BLaER1 treated with 17β-estradiol and CSF1 and Interleukin-3, amounts not matched to agents 10 nM and 100 nM (cell line): ENCODE measurements around the gene CCL1.
A peak's percentile ranks its signal among the peaks of the same experiment; 100 is the strongest.
"Not testable (repeated sequence)": the region's sequence is repeated elsewhere in the genome, so short reads cannot be mapped to it uniquely, and the experiment has no call there.

Source experiments
- H3K27ac ChIP-seq, 11 experiments: shearing (Covaris generic); formaldehyde crosslinking; 2 replicates each; pipeline ENCODE4 v1.8.1; 2022
- H3K27me3 ChIP-seq, 11 experiments: shearing (Covaris generic); formaldehyde crosslinking; 2 replicates each; pipeline ENCODE4 v1.8.1; 2022
- H3K36me3 ChIP-seq, 11 experiments: shearing (Covaris generic); formaldehyde crosslinking; 2 replicates each; pipeline ENCODE4 v1.8.1; 2022
- H3K4me1 ChIP-seq, 10 experiments: shearing (Covaris generic); formaldehyde crosslinking; 2 replicates each; pipeline ENCODE4 v1.8.1; 2022
- H3K4me2 ChIP-seq, 11 experiments: shearing (Covaris generic); formaldehyde crosslinking; 2 replicates each; pipeline ENCODE4 v1.8.1; 2022
- H3K4me3 ChIP-seq, 10 experiments: shearing (Covaris generic); formaldehyde crosslinking; 2 replicates each; pipeline ENCODE4 v1.8.1; 2022
- H3K9ac ChIP-seq, 11 experiments: shearing (Covaris generic); formaldehyde crosslinking; 2 replicates each; pipeline ENCODE4 v1.8.1; 2022
- H3K9me3 ChIP-seq, 11 experiments: shearing (Covaris generic); formaldehyde crosslinking; replicated peaks in 1 of 11; 2 replicates each; pipeline ENCODE4 v1.8.1; 2022
- H4K20me1 ChIP-seq, 11 experiments: shearing (Covaris generic); formaldehyde crosslinking; 2 replicates each; pipeline ENCODE4 v1.8.1; 2022
- Cebpa-rat ChIP-seq, 11 experiments: shearing (Covaris generic); IDR thresholded peaks; 2 replicates each; pipeline ENCODE4 v1.8.1; 2022

The CCL1 gene

GRCh38 chr17:34337701-34338100 lies 25.3 kb downstream of the CCL1 start:
- no peaks in the 10 kb centered on the region for H3K36me3 ChIP-seq
- H3K4me3 ChIP-seq: no peak overlapping the region
- H3K9ac ChIP-seq: no peak overlapping the region
- peak overlapping the region in 4 of 11 experiments; percentile 7 to 48 (median 16); a peak in 5 of 22 replicates for H3K4me2 ChIP-seq
- H4K20me1 ChIP-seq: no peaks in the 10 kb centered on the region
- no peaks in the 10 kb centered on the region for H3K9me3 ChIP-seq
- no peak overlapping the region for H3K27ac ChIP-seq
- no peaks in the 10 kb centered on the region for H3K27me3 ChIP-seq
- TF ChIP-seq Cebpa-rat (IDR thresholded peaks at IDR 0.05): no peak
- peaks cover 0 to 12% (median 2%) of the 10 kb centered on the region in 10 experiments; a peak in 3 of 20 replicates for H3K4me1 ChIP-seq

- H3K27ac ChIP-seq, H4K20me1 ChIP-seq, H3K27me3 ChIP-seq, H3K4me2 ChIP-seq, H3K4me3 ChIP-seq, H3K4me1 ChIP-seq, H3K9ac ChIP-seq: not testable (repeated sequence)
- peaks cover 0 to 11% (median 0%) of the 10 kb centered on the region in 11 experiments; a peak in 1 of 22 replicates for H3K36me3 ChIP-seq
- peaks cover 3 to 22% (median 16%) of the 10 kb centered on the region in 11 experiments; a peak in 15 of 22 replicates for H3K9me3 ChIP-seq
Measured at GRCh38 chr17:34327580-34327979, 35.5 kb downstream of the CCL1 start.

GRCh38 chr17:34321964-34322363 lies 41.1 kb downstream of the CCL1 start:
- peaks cover 3 to 22% (median 16%) of the 10 kb centered on the region in 11 experiments; a peak in 15 of 22 replicates for H3K9me3 ChIP-seq
- no peak overlapping the region; a peak in 1 of 22 replicates for H3K9ac ChIP-seq
- peak overlapping the region in 3 of 11 experiments; percentile 5 to 68 (median 7); a peak in 2 of 22 replicates for H3K27ac ChIP-seq
- peaks cover 0 to 11% (median 0%) of the 10 kb centered on the region in 11 experiments; a peak in 1 of 22 replicates for H3K36me3 ChIP-seq
- 0 out of 20 replicates have a peak overlapping the region, but pooled peaks of 1 of the 10 experiments have one; percentile 48 for H3K4me3 ChIP-seq
- peak overlapping the region in 2 of 11 experiments; percentile 90 to 92; a peak in 4 of 22 replicates for H3K4me2 ChIP-seq
- no peak for TF ChIP-seq Cebpa-rat (IDR thresholded peaks at IDR 0.05)
- no peaks in the 10 kb centered on the region for H4K20me1 ChIP-seq
- H3K4me1 ChIP-seq: peaks cover 0 to 62% (median 2%) of the 10 kb centered on the region in 10 experiments; a peak in 7 of 20 replicates
- no peaks in the 10 kb centered on the region for H3K27me3 ChIP-seq

DNA sequence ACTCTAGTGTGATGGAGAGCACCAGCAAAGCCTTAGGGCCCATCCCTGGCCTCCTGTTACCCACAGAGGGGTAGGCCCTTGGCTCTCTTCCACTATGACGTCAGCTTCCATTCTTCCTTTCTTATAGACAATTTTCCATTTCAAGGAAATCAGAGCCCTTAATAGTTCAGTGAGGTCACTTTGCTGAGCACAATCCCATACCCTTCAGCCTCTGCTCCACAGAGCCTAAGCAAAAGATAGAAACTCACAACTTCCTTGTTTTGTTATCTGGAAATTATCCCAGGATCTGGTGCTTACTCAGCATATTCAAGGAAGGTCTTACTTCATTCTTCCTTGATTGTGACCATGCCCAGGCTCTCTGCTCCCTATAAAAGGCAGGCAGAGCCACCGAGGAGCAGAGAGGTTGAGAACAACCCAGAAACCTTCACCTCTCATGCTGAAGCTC lies 44.0 kb downstream of the CCL1 start, which contains the start of gene CCL8:
Gene CCL8 (plus strand): TSS at position 397 of the 445 bp plus-strand sequence. CDS start 67 bp downstream, outside the sequence.
- no peak for TF ChIP-seq Cebpa-rat (IDR thresholded peaks at IDR 0.05)
- H3K27ac ChIP-seq: peak within 1 kb of the TSS in 3 of 11 experiments; percentile 50 to 74 (median 68); a peak in 6 of 22 replicates
- H3K4me1 ChIP-seq: peaks cover 0 to 88% (median 17%) of the 10 kb centered on the region in 10 experiments; a peak in 16 of 20 replicates
- peaks cover 0 to 7% (median 0%) of the 10 kb centered on the region in 11 experiments; a peak in 7 of 22 replicates for H3K9me3 ChIP-seq
- peak within 1 kb of the TSS in 5 of 11 experiments; percentile 18 to 92 (median 75); a peak in 9 of 22 replicates for H3K4me2 ChIP-seq
- no peaks in the 10 kb centered on the region for H4K20me1 ChIP-seq
- no peaks in the 10 kb centered on the region for H3K27me3 ChIP-seq
- peaks cover 0 to under 1% (median 0%) of the 10 kb centered on the region in 11 experiments; a peak in 1 of 22 replicates for H3K36me3 ChIP-seq
- peak within 1 kb of the TSS in 3 of 10 experiments; percentile 27 to 48 (median 44); a peak in 6 of 20 replicates for H3K4me3 ChIP-seq
- peak within 1 kb of the TSS in 3 of 11 experiments; percentile 29 to 72 (median 62); a peak in 4 of 22 replicates for H3K9ac ChIP-seq

DNA sequence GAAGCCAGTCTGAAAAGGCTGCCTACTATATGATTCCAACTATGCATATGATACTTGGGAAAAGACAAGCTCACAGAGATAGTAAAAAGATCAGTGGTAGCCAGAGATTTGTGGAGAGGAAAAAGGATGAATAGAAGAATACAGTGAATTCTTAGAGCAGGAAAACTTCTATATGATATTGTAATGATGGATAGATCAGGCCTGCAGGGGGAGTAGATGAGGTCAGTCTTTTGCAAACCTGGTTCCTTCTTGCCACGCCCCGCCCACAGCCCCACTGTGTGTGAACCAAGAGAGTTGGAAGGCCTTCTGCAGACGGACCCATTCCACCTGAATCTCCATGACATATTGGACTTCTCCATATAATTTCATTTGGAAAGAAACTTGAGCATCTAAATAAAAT lies 44.6 kb downstream of the CCL1 start:
- TF ChIP-seq Cebpa-rat (IDR thresholded peaks at IDR 0.05): no peak
- H3K9me3 ChIP-seq: peaks cover 0 to under 1% (median 0%) of the 10 kb centered on the region in 11 experiments; a peak in 2 of 22 replicates
- no peaks in the 10 kb centered on the region for H4K20me1 ChIP-seq
- H3K4me2 ChIP-seq: peak overlapping the region in 4 of 11 experiments; percentile 18 to 92 (median 82); a peak in 8 of 22 replicates
- H3K27ac ChIP-seq: peak overlapping the region in 3 of 11 experiments; percentile 50 to 74 (median 68); a peak in 5 of 22 replicates
- H3K27me3 ChIP-seq: no peaks in the 10 kb centered on the region
- H3K4me1 ChIP-seq: peaks cover 0 to 94% (median 21%) of the 10 kb centered on the region in 10 experiments; a peak in 16 of 20 replicates
- H3K4me3 ChIP-seq: no peak overlapping the region
- no peaks in the 10 kb centered on the region for H3K36me3 ChIP-seq
- H3K9ac ChIP-seq: no peak overlapping the region

DNA sequence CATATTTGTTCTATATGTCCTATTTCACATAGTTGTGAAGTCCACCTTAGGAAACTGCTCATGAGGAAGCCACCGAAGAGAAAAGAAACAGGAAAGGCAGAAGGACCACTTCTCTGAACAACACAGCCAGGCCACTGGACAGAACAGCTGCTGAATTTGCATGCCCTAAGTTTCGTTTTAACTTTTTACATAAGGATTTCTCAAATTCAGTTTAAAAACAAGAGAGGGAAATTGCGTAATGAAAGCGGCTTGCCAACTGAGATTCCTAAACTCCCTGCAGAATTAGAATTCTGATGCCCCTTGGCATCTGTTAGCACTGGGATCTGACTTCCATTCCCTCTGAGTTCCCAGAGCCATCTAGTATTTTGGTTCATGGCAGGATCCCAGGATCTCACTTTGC lies 48.8 kb downstream of the CCL1 start:
- peak overlapping the region in 8 of 11 experiments; percentile 28 to 89 (median 64); a peak in 14 of 22 replicates for H3K4me2 ChIP-seq
- peak; percentile 26 to 71 (median 66); a peak in 14 of 22 replicates for TF ChIP-seq Cebpa-rat (IDR thresholded peaks at IDR 0.05)
- H4K20me1 ChIP-seq: no peaks in the 10 kb centered on the region
- peak overlapping the region in 4 of 11 experiments; percentile 19 to 68 (median 44); a peak in 4 of 22 replicates for H3K27ac ChIP-seq
- H3K9me3 ChIP-seq: no peaks in the 10 kb centered on the region
- H3K27me3 ChIP-seq: no peaks in the 10 kb centered on the region
- no peaks in the 10 kb centered on the region for H3K36me3 ChIP-seq
- H3K4me3 ChIP-seq: no peak overlapping the region
- peak overlapping the region in 2 of 11 experiments; percentile 6 to 53; a peak in 3 of 22 replicates for H3K9ac ChIP-seq
- peaks cover 0 to 93% (median 23%) of the 10 kb centered on the region in 10 experiments; a peak in 16 of 20 replicates for H3K4me1 ChIP-seq

DNA sequence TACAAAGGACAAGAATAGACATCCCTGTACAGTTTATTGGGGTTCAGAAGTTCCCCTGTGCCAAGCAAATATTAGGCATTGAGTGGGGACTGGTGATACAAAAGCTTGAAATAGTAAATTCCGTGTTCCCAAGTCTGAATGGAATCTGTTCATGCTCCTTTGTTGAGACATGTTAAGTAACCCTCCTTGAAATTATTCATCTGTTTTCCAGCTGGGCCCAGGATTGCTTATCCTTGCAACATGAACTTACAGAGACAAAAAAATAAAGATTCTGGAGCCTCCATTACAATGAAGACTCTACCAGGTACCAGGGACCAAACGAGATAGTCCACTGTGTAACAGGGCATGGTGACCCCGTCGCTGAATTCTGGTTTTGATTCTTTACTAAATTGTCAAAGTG lies 49.9 kb downstream of the CCL1 start:
- peak overlapping the region in 3 of 11 experiments; percentile 69 to 89 (median 81); a peak in 5 of 22 replicates for H3K4me2 ChIP-seq
- no peaks in the 10 kb centered on the region for H4K20me1 ChIP-seq
- H3K9ac ChIP-seq: no peak overlapping the region
- no peaks in the 10 kb centered on the region for H3K9me3 ChIP-seq
- peaks cover 0 to 93% (median 27%) of the 10 kb centered on the region in 10 experiments; a peak in 16 of 20 replicates for H3K4me1 ChIP-seq
- H3K4me3 ChIP-seq: no peak overlapping the region
- H3K27me3 ChIP-seq: no peaks in the 10 kb centered on the region
- TF ChIP-seq Cebpa-rat (IDR thresholded peaks at IDR 0.05): no peak
- peak overlapping the region in 2 of 11 experiments; percentile 55 to 68; a peak in 2 of 22 replicates for H3K27ac ChIP-seq
- H3K36me3 ChIP-seq: no peaks in the 10 kb centered on the region

GRCh38 chr17:34312080-34312479 lies 51.0 kb downstream of the CCL1 start:
- Histone ChIP-seq H3K4me2 (peak overlapping the region in 2 of 11 experiments; percentile 81 to 89; a peak in 2 of 22 replicates), H3K27me3 (no peaks in the 10 kb centered on the region)

GRCh38 chr17:34311291-34311690 lies 51.7 kb downstream of the CCL1 start:
- Histone ChIP-seq H3K27ac (0 out of 22 replicates have a peak overlapping the region, but pooled peaks of 1 of the 11 experiments have one; percentile 21), H3K9ac (no peak overlapping the region), H3K4me2 (peak overlapping the region in 2 of 11 experiments; percentile 10 to 15; a peak in 2 of 22 replicates), H3K4me1 (peaks cover 0 to 95% (median 46%) of the 10 kb centered on the region in 10 experiments; a peak in 16 of 20 replicates), H4K20me1 (no peaks in the 10 kb centered on the region), H3K9me3 (no peaks in the 10 kb centered on the region), H3K4me3 (no peak overlapping the region), H3K27me3 (no peaks in the 10 kb centered on the region), H3K36me3 (no peaks in the 10 kb centered on the region)
- no peak for TF ChIP-seq Cebpa-rat (IDR thresholded peaks at IDR 0.05)

More at GRCh38 chr17:34312080-34312479, 51.0 kb downstream of the CCL1 start:
- no peak overlapping the region; a peak in 1 of 22 replicates for H3K27ac ChIP-seq
- H3K9ac ChIP-seq: no peak overlapping the region
- no peak for TF ChIP-seq Cebpa-rat (IDR thresholded peaks at IDR 0.05)
- no peaks in the 10 kb centered on the region for H3K36me3 ChIP-seq
- H3K4me3 ChIP-seq: no peak overlapping the region
- H3K9me3 ChIP-seq: no peaks in the 10 kb centered on the region
- H3K4me1 ChIP-seq: peaks cover 0 to 93% (median 38%) of the 10 kb centered on the region in 10 experiments; a peak in 16 of 20 replicates
- no peaks in the 10 kb centered on the region for H4K20me1 ChIP-seq
